Measurements from ENCODE around the gene ZC3H10. TPM values are rescaled to one million over a fixed set of nuclear protein-coding genes. Genes with fewer than 3 reads are reported as not detected.

Gene ZC3H10
- total and polyA plus RNA-seq, 2 of the 13 experiments (the other 11 are each of a cell fraction or from before 2014, with no cell fraction given): 0.70 to 2.3 TPM

- TF ChIP-seq ZFP37 (CRISPR knock-in tag; IDR thresholded peaks at IDR 0.05; ENCODE audit: borderline replicate concordance): no peak
- no peak; the same call in 1 of the 2 replicates for TF ChIP-seq NCOR1 (IDR thresholded peaks at IDR 0.05; ENCODE audit: borderline replicate concordance, low read length)
- TF ChIP-seq ZNF12 (CRISPR knock-in tag; IDR thresholded peaks at IDR 0.05): no peak
- TF ChIP-seq NKX3-1 (CRISPR knock-in tag; IDR thresholded peaks at IDR 0.05): 0 out of 2 replicates have a peak, but pooled peaks have one; percentile 46
- TF ChIP-seq ZNF136 (CRISPR knock-in tag; IDR thresholded peaks at IDR 0.05; ENCODE audit: low read depth): 0 out of 2 replicates have a peak, but pooled peaks have one; percentile 42
- no peak for TF ChIP-seq CENPT (CRISPR knock-in tag; IDR thresholded peaks at IDR 0.05; ENCODE audit: low read depth)
- TF ChIP-seq, protein P1, sequence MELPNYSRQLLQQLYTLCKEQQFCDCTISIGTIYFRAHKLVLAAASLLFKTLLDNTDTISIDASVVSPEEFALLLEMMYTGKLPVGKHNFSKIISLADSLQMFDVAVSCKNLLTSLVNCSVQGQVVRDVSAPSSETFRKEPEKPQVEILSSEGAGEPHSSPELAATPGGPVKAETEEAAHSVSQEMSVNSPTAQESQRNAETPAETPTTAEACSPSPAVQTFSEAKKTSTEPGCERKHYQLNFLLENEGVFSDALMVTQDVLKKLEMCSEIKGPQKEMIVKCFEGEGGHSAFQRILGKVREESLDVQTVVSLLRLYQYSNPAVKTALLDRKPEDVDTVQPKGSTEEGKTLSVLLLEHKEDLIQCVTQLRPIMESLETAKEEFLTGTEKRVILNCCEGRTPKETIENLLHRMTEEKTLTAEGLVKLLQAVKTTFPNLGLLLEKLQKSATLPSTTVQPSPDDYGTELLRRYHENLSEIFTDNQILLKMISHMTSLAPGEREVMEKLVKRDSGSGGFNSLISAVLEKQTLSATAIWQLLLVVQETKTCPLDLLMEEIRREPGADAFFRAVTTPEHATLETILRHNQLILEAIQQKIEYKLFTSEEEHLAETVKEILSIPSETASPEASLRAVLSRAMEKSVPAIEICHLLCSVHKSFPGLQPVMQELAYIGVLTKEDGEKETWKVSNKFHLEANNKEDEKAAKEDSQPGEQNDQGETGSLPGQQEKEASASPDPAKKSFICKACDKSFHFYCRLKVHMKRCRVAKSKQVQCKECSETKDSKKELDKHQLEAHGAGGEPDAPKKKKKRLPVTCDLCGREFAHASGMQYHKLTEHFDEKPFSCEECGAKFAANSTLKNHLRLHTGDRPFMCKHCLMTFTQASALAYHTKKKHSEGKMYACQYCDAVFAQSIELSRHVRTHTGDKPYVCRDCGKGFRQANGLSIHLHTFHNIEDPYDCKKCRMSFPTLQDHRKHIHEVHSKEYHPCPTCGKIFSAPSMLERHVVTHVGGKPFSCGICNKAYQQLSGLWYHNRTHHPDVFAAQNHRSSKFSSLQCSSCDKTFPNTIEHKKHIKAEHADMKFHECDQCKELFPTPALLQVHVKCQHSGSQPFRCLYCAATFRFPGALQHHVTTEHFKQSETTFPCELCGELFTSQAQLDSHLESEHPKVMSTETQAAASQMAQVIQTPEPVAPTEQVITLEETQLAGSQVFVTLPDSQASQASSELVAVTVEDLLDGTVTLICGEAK (IDR thresholded peaks at IDR 0.05): no peak
- TF ChIP-seq, protein P1 (CRISPR knock-in tag; IDR thresholded peaks at IDR 0.05): peak; percentile 37; the same call in 1 of the 2 replicates
- TF ChIP-seq, protein P2, sequence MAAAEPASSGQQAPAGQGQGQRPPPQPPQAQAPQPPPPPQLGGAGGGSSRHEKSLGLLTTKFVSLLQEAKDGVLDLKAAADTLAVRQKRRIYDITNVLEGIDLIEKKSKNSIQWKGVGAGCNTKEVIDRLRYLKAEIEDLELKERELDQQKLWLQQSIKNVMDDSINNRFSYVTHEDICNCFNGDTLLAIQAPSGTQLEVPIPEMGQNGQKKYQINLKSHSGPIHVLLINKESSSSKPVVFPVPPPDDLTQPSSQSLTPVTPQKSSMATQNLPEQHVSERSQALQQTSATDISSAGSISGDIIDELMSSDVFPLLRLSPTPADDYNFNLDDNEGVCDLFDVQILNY (CRISPR knock-in tag; conservative IDR thresholded peaks at IDR 0.05): peak; percentile 48; the same call in 1 of the 2 replicates
- TF ChIP-seq BRF2 (CRISPR knock-in tag; IDR thresholded peaks at IDR 0.05): no peak
- TF ChIP-seq ZSCAN22 (CRISPR knock-in tag; IDR thresholded peaks at IDR 0.05): no peak
- TF ChIP-seq ZBTB7A (CRISPR knock-in tag; IDR thresholded peaks at IDR 0.05): no peak
- no peak for TF ChIP-seq MEIS1 (CRISPR knock-in tag; IDR thresholded peaks at IDR 0.05; ENCODE audit: borderline replicate concordance)
- TF ChIP-seq JARID2 (CRISPR knock-in tag; IDR thresholded peaks at IDR 0.05; ENCODE audit: insufficient replicate concordance): no peak
- TF ChIP-seq MIXL1 (CRISPR knock-in tag; IDR thresholded peaks at IDR 0.05): no peak
- TF ChIP-seq, protein P3, sequence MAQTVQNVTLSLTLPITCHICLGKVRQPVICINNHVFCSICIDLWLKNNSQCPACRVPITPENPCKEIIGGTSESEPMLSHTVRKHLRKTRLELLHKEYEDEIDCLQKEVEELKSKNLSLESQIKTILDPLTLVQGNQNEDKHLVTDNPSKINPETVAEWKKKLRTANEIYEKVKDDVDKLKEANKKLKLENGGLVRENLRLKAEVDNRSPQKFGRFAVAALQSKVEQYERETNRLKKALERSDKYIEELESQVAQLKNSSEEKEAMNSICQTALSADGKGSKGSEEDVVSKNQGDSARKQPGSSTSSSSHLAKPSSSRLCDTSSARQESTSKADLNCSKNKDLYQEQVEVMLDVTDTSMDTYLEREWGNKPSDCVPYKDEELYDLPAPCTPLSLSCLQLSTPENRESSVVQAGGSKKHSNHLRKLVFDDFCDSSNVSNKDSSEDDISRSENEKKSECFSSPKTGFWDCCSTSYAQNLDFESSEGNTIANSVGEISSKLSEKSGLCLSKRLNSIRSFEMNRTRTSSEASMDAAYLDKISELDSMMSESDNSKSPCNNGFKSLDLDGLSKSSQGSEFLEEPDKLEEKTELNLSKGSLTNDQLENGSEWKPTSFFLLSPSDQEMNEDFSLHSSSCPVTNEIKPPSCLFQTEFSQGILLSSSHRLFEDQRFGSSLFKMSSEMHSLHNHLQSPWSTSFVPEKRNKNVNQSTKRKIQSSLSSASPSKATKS (CRISPR knock-in tag; IDR thresholded peaks at IDR 0.05): no peak
These were observed 34.2 kb downstream of the ZC3H10 start, which contains the start of gene MYL6B (continued) for GRCh38 chr12:56152132-56152755.

Measured in HepG2 (cell line).